GM19397 (cell line): ENCODE data around the gene ZCCHC14.

Experiments
- ATAC-seq: cut with Tn5 transposase; IDR thresholded peaks from one replicate; pipeline ENCODE4 v1.9.1; 2021; ENCODE audit warnings: mild to moderate bottlenecking, moderate library complexity; ENCODE audit not compliant: unreplicated experiment

The ZCCHC14 gene

DNA sequence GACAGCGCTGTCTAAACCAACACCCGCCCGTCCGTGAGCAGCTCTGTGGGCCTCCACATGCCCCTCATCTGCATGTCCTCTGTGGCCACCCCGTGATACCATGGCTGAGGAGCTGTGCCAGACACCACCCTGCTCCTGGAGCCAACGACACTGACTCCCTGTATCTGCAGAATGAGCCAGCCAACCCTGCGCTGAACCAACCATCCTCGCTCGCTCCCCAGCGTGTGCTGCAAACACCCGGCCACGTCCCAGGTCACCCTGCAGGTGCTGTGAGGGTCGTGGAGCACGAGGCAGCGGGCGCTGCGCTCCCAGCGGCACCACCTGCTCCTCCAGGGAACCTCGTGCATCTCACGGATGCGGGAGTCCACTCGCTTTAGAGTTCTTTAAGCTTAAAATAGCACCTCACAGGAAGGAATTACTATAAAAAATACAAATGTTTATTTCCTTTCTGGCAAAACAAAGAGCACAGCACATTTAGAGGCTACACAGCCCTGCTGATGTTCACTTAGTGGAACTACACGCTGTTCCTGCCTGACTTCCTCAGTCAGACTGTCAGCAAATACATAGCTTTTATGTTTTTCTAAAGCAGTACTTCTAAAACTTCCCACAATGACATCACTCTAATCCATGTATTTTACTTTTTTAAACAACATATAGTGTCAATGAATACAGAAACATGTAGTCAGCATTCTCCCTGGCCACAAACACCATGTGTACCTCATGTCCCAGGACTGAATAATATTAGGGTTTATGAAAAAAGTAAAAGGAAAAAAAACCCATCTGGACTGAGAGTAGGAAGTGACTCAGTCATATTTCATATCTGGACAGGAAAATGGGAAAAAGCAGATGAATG, 57.2 kb downstream of the ZCCHC14 start:
- ATAC-seq: no peak

DNA sequence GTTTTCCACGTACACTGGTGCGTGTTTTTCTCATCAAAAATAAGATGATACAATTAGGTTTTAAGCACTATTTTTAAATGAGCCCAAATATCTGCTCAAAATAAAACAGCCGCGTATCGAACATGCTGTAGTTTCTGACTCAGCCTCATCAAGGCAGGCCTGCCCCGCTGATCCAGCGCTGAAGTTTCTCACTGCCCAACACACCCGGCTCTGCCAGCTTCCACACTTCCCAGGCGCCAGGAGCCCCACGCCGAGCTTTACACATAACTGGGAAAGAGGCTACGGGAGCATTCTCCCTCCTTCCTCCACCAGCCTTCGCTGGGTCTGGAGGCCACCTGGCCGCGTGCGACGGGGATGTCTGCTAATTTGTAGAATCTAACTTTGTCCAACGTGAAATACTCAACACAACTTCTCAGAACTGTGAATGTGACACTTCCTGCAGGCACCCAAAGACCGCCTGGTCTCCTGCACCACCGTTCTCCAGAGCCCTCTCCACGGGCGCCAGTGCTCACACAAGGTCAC, 58.6 kb downstream of the ZCCHC14 start:
- no peak for ATAC-seq

DNA sequence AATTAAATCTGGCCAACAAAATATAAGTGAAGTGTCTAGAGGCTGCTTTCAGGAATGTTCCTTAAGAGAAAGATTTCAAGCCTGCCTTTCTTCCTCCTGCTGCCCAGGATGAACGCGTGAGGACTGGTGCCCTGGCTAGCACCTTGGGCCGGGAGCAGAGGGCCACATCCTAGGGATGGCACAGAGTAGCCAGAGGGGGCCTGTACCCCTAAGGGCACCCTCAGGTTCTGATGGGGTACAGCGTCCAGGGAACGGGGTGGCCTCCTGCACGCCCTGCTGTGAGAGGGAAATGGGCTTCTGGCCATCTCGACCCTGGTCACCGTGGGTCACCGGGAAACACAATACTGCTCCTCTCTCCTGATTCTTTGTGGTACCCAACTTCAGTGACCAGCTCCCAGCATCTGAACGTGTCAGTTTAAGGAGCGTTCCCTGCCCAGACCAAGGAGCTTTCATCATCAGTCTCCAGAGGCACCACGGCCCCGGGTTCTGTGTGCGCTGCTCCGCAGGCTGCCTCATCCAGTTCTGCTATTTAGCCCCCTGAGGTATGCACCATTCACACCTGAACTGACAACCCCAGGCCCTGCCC, 60.4 kb downstream of the ZCCHC14 start:
- ATAC-seq: no peak

DNA sequence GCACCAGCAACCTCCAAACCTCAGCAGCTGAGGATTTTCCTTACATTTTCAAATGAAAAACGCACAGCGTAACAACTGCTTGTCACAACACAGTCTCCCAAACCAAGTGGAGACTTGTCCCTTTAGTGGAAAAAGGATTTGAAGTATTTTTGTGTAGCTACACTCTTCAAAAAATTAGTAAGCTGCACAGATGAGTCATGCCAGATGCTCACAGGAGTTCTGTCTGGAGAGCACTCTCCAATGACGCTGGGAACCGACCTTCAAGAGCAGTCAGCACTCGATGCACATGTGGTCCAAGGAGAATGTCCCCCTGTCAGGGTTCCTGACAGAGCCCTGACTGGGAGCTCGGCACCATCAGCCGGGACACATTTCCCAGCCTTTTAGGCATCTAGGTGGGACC, 60.9 kb downstream of the ZCCHC14 start:
- ATAC-seq: no peak

DNA sequence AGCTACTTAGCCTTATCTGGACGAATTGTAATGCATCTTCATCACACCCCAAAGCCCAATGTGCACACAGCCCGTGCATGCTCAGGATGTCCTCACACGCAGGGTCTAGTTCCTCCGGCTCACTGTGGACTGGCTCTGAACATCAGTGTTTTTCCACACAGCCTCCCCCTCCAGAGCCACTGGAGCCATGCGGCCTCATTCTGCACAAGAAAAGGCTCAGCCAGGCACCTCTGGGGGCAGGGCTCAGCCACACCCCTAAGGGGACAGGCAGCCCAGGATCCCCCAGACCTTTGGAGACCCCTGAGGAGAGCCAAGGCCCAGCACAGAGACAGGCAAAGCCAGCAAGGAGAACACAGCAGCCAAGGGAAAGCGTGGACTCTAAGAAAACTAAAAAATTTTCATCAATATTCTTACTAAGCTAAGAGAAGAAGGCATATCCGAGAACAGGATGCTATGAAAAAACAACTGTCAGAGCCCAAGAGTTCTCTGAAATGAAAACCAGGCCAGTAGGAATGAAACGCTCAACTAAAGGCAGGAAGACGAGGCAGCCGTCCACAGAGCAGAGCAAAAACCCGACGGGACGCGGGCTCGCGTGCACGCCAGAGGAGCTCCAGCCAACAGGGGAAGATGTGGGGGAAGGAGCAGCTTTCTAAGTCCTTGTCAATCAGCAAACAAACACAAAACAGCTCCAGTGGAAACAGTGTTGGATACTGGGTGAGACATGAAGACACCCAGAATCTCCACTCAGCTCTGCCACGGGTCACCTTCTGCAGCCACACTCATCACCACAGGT, 66.2 kb downstream of the ZCCHC14 start:
- no peak for ATAC-seq

DNA sequence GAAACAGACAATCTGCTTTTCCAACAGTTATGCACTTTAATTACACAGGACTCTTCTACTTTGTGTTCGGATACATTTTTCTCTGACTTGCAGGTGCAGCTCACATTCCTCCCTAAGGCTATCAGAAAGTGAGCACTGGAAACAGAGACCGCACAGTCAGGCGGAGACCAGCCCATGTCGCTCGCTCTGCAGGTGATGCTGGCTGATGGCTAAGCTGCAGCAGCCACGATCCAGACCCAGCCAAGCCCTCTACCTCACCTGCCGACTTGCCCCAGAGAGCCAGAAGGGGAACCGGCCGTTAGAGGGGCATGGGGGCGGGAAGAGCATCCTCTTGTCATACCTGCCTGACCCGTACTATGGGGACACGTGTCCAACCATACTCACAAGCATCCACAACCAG, 66.9 kb downstream of the ZCCHC14 start:
- ATAC-seq: no peak

GRCh38 chr16:87424266-87424665, 68.6 kb downstream of the ZCCHC14 start:
- no peak for ATAC-seq

GRCh38 chr16:87423429-87423828, 69.4 kb downstream of the ZCCHC14 start:
- no peak for ATAC-seq

- no peak for ATAC-seq
Measured at GRCh38 chr16:87422106-87422505, 70.7 kb downstream of the ZCCHC14 start.

DNA sequence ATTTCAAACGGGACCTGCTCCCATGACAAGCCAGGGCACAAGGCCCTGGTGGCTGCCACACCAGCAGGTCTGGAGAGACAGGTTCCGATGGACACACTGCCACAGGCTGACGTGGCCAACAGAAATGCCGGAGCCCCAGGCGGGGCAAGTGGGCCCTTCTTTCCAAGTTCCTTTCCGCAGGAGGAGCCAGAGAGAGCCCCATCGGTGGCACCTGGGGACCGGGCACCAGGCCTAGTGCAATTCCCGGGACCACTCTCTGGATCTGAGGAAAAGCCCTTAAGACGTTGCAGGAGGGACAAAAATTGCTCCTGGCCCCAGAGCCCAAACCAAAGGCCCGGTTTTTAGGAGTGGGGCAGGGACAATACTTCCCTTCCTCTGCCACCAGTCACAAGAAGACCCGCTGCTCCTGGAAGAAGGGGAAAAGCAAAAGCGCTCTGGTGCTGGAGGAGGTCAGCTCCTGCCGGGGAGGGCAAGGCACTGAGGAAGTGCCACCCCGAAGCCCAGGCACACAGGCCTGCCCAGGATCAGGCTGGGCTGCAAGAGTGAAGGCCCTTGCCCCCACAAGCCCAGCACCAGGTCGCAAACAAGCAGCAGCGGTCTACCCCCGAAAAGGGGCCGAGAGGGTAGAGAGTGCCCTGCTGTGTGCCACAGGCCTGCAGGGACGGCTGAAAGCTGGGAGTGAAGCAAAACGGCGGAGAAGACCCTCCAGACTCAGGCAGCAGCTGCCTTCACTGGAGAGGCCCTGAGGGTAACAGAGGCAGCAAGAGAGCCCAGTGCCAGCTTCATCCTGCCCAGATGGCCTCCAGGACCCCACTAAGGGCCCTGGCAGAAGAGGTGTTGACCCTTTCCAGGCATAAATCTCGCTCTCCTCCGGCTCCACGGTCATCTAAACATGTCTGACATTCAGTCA, 71.6 kb downstream of the ZCCHC14 start:
- ATAC-seq: no peak

GRCh38 chr16:87420026-87421002, 72.5 kb downstream of the ZCCHC14 start:
- ATAC-seq: no peak

GRCh38 chr16:87418644-87419043, 74.2 kb downstream of the ZCCHC14 start:
- no peak for ATAC-seq

GRCh38 chr16:87418216-87418615, 74.6 kb downstream of the ZCCHC14 start:
- no peak for ATAC-seq

GRCh38 chr16:87417528-87417910, 75.3 kb downstream of the ZCCHC14 start:
- ATAC-seq: no peak

DNA sequence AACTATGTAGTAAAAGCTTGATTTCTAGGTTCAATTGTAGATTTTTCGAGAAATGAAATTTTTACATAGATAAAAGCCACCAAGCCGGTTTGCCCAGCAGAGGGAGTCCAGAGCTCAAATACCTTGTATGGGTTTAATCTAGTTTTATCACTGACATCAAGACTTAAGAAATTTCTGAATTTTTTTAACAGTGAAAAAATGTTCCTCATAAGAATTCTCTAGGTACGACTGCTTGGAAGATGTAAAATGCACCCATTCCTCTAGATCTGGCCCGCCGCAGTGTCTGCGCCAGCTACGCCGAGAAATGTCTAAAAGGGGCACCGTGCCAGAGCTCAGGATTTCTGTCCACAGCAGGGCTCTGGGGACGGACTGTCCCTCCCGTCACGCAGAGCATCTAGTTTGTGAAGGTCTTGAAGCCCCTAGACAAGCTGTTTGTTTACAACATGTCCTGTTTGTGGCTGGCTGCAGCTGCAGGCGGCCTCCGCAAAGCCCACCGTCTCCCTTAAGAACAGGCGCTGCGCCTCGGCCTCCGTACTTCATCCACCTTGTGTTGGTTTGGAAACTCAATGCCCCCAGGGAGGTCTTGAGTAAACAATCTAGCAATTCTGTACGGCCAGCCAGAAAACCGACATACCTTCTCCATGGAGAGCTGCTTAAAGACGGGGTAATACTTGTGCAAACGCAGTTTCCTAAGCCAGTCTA, 75.8 kb downstream of the ZCCHC14 start:
- ATAC-seq: no peak

DNA sequence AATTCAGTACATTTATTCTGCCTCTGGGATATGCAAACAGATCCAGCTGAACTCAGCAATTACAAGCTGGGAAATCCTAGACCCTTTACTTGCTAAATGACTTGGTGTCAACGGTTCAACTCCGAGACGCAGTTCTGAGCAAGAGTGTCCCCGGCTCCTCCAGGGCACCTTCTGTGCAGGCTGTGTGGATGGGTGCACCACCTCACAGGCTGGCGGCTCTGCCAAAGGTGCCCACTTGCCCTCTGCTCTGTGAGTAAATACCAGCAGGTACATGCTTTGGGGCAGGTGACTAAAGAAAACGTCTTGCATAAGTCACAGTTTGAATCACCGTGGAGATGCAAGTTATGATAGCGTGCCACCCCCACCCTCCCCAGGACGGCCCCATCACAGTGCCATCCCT, 77.4 kb downstream of the ZCCHC14 start:
- ATAC-seq: no peak

DNA sequence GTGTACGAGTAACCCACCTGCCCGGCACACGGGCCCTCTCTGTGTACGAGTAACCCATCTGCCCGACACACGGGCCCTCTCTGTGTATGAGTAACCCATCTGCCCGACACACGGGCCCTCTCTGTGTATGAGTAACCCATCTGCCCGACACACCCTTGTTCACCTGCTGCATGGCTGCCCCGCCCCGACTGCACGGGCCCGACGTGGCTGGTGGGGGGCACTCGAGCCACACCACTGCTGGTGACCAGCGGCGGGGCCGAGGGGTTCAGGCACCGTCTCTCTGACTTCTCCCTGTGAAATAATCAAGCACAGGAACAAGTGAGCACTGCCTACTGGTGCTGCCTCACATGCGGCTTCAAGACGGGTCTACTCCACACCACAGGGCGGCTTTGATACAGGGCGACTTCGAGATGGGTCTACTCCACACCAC, 78.6 kb downstream of the ZCCHC14 start:
- ATAC-seq: no peak

DNA sequence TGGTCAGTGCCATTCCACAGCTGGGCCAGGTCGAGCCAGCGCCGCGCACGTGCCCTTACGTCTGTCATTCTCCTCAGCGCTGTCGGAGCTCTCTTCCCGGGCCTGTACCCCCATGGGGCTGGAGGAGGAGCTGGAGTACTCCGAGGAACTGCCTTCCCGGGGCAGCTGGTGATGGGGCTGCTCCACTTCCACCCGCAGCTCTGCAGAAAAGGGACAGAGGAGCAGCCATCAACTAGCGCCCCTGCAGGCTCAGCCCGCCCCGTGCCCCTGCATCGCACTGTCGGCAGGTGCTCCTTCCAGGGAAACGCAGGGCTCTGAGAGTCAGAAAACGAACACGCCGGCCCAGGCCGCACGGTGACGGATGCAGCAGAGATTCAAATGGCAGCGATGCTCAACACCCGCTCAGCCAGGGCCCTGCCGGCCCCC, 79.8 kb downstream of the ZCCHC14 start:
- no peak for ATAC-seq
